Smooth muscle cell (in vitro differentiated cells): Measurements from ENCODE around the gene DPT. TPM values are rescaled to one million over a fixed set of nuclear protein-coding genes. Genes with fewer than 3 reads are reported as not detected.

Experiments used
- DNase-seq: peaks from one replicate; lab custom pipeline; 2025; ENCODE audit not compliant: unreplicated experiment; lab: John Stamatoyannopoulos, UW
- H2AFZ ChIP-seq: fragments of 200-600 bp; sonication (generic); 2 replicates; pipeline ENCODE4 v1.6.0; 2016; ENCODE audit warnings: antibody characterized with exemption, low read depth, mild to moderate bottlenecking
- H3F3A ChIP-seq: fragments of 200-600 bp; sonication (generic); 2 replicates; pipeline ENCODE4 v1.6.0; 2017; ENCODE audit warnings: antibody characterized with exemption, low read depth
- H3K27ac ChIP-seq: fragments of 200-600 bp; sonication (generic); 2 replicates; pipeline ENCODE4 v1.5.1; 2016; ENCODE audit warnings: low read depth, mild to moderate bottlenecking
- H3K27me3 ChIP-seq: fragments of 200-600 bp; sonication (generic); 2 replicates; pipeline ENCODE4 v1.6.1; 2016; ENCODE audit warnings: low read depth, mild to moderate bottlenecking
- H3K36me3 ChIP-seq: fragments of 200-600 bp; sonication (generic); 2 replicates; pipeline ENCODE4 v1.5.1; 2016; ENCODE audit warnings: low read depth
- H3K4me1 ChIP-seq: fragments of 200-600 bp; sonication (generic); 2 replicates; pipeline ENCODE4 v1.5.1; 2016; ENCODE audit warnings: low read depth
- H3K4me2 ChIP-seq: fragments of 200-600 bp; sonication (generic); 2 replicates; pipeline ENCODE4 v1.6.0; 2016; ENCODE audit warnings: mild to moderate bottlenecking
- H3K4me3 ChIP-seq: fragments of 200-600 bp; sonication (generic); 2 replicates; pipeline ENCODE4 v1.5.1; 2016; ENCODE audit warnings: mild to moderate bottlenecking
- H3K79me2 ChIP-seq: fragments of 200-600 bp; sonication (generic); 2 replicates; pipeline ENCODE4 v1.6.0; 2016; ENCODE audit warnings: low read depth, mild to moderate bottlenecking
- H3K9ac ChIP-seq: fragments of 200-600 bp; sonication (generic); 2 replicates; pipeline ENCODE4 v1.6.0; 2016; ENCODE audit warnings: low read depth
- H3K9me3 ChIP-seq: fragments of 200-600 bp; sonication (generic); replicated peaks from 2 replicates; pipeline ENCODE4 v1.5.1; 2016; ENCODE audit warnings: low read depth
- H4K20me1 ChIP-seq: fragments of 200-600 bp; sonication (generic); 2 replicates; pipeline ENCODE4 v1.6.0; 2016; ENCODE audit warnings: low read depth
- CTCF ChIP-seq: fragments of 200-600 bp; sonication (generic); IDR thresholded peaks from 2 replicates; pipeline ENCODE4 v1.5.1; 2017; ENCODE audit warnings: borderline replicate concordance, mild to moderate bottlenecking, antibody characterized with exemption; ENCODE audit not compliant: insufficient read depth, poor library complexity, severe bottlenecking
- WGBS: methylation state at CpG from one replicate; pipeline ENCODE4 v1.1.7; 2016; ENCODE audit warnings: low lambda C conversion rate; 5-methylcytosine and 5-hydroxymethylcytosine counted together
- polyA plus RNA-seq: library from polyadenylated mRNA; unstranded; fragments of >200 nt; fragmentation: Nextera tagmentation; extraction: Ambion mirVana; gene quantifications from 2 replicates; pipeline ENCODE4 v1.2.1, GENCODE V29; 2016
- total RNA-seq: library from RNA; depleted of rRNA; stranded (reverse); fragments of >200 nt; gene quantifications from 2 replicates; pipeline ENCODE4 v1.2.3, GENCODE V29; 2014

DPT gene
- total and polyA plus RNA-seq, 2 experiments from 2014 or later = 3.1 to 13.4 TPM

- Histone ChIP-seq H4K20me1 (no peaks in the 10 kb centered on the region), H3K27me3 (no peaks in the 10 kb centered on the region), H2AFZ (no peak overlapping the region), H3K36me3 (no peaks in the 10 kb centered on the region), H3K9ac (no peak overlapping the region), H3K9me3 (no peaks in the 10 kb centered on the region), H3K79me2 (no peaks in the 10 kb centered on the region), H3K4me3 (no peak overlapping the region), H3K4me1 (no peaks in the 10 kb centered on the region), H3K27ac (no peak overlapping the region), H3F3A (no peaks in the 10 kb centered on the region), H3K4me2 (no peak overlapping the region)
- no peak for DNase-seq
- WGBS = 74% methylated on average over 6 of the region's 6 CpGs
- TF ChIP-seq CTCF = no peak
Observed at GRCh38 chr1:168654198-168654915, 74.6 kb downstream of the DPT start.

- Histone ChIP-seq H4K20me1 (no peaks in the 10 kb centered on the region), H3K4me2 (no peak overlapping the region), H3K9ac (no peak overlapping the region), H3F3A (no peaks in the 10 kb centered on the region), H3K27ac (no peak overlapping the region), H3K4me1 (no peaks in the 10 kb centered on the region), H3K4me3 (no peak overlapping the region), H2AFZ (no peak overlapping the region), H3K9me3 (no peaks in the 10 kb centered on the region), H3K79me2 (no peaks in the 10 kb centered on the region), H3K36me3 (no peaks in the 10 kb centered on the region), H3K27me3 (no peaks in the 10 kb centered on the region)
- DNase-seq = no peak
- no peak for TF ChIP-seq CTCF
- 85% methylated on average over 2 of the region's 2 CpGs for WGBS
Observed at GRCh38 chr1:168653567-168653966, 75.4 kb downstream of the DPT start.

GRCh38 chr1:168645721-168646120, 83.3 kb downstream of the DPT start:
- Histone ChIP-seq H3K4me1 (no peaks in the 10 kb centered on the region), H3K4me2 (no peak overlapping the region), H3K27ac (no peak overlapping the region), H3K4me3 (no peak overlapping the region), H3K9ac (no peak overlapping the region), H3K27me3 (no peaks in the 10 kb centered on the region), H4K20me1 (no peaks in the 10 kb centered on the region), H3F3A (no peaks in the 10 kb centered on the region), H2AFZ (no peak overlapping the region), H3K9me3 (no peaks in the 10 kb centered on the region), H3K79me2 (no peaks in the 10 kb centered on the region), H3K36me3 (no peaks in the 10 kb centered on the region)
- TF ChIP-seq CTCF = no peak
- no peak for DNase-seq
- 93% methylated on average over 3 of the region's 3 CpGs for WGBS

Other genes with a start within 250 kb of the DPT start
- gene XCL2, start 185.2 kb downstream of the DPT start, total RNA-seq = not detected in 2 replicates
- not detected in 2 replicates for gene XCL2, start 185.2 kb downstream of the DPT start, polyA plus RNA-seq
- gene XCL1, start 152.6 kb downstream of the DPT start, total RNA-seq = not detected in 2 replicates
- gene XCL1, start 152.6 kb downstream of the DPT start, polyA plus RNA-seq = 0.45 and 0.67 TPM in 2 replicates